Measurements from ENCODE around the gene KLHL29. TPM values are rescaled to one million over a fixed set of nuclear protein-coding genes. Genes with fewer than 3 reads are reported as not detected.

KLHL29 gene
- total RNA-seq, 1 experiment from 2014 or later: 7.7 TPM

DNA sequence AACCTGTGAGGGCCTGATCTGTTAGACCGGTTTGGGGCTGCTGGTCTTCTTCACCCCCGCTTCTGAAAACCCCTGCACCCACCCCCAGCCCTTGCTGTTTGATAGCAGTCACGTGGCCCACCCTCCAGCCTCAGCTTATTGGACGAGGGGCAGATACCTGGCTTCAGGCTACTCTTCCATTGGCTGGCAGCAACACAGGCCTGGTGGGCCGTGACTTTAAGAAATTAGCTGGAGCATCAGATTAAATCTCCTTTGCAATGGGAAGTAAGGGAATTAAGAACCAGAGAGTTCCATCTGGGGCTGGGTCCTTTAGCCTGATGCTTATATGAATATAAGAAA, 107.3 kb downstream of the KLHL29 start:
- CTCF ChIA-PET: no interaction called here
- in situ Hi-C loops (cut with HindIII; ENCODE audit: low pct_unique_long_range_greater_than_20kb, low sequenced_read_pairs) (no loop called here), intact Hi-C loops (cut with micrococcal nuclease; ENCODE audit: unreplicated experiment) (no loop called here)
- H3K27me3 ChIP-seq (ENCODE audit: control insufficient read depth, insufficient read depth, low read length): no peaks in the 10 kb centered on the region
- ATAC-seq (no peak), DNase-seq (ENCODE audit: low read depth, low spot score) (no peak)
- no peaks in the 10 kb centered on the region for H3K36me3 ChIP-seq (ENCODE audit: control insufficient read depth, insufficient read depth, low read length)
- H3K4me1 ChIP-seq (ENCODE audit: control insufficient read depth, insufficient read depth, low read length): no peaks in the 10 kb centered on the region
- no peak overlapping the region for H3K4me3 ChIP-seq (ENCODE audit: low read depth in 2 of 2, low read length in 2 of 2)
- BruUV-seq (replicated peaks): no TSS peak
- POLR2A ChIA-PET: no interaction called here
- H3K9me3 ChIP-seq (ENCODE audit: control insufficient read depth, insufficient read depth, low read depth, low read length): no peaks in the 10 kb centered on the region
- TF ChIP-seq, protein P1, sequence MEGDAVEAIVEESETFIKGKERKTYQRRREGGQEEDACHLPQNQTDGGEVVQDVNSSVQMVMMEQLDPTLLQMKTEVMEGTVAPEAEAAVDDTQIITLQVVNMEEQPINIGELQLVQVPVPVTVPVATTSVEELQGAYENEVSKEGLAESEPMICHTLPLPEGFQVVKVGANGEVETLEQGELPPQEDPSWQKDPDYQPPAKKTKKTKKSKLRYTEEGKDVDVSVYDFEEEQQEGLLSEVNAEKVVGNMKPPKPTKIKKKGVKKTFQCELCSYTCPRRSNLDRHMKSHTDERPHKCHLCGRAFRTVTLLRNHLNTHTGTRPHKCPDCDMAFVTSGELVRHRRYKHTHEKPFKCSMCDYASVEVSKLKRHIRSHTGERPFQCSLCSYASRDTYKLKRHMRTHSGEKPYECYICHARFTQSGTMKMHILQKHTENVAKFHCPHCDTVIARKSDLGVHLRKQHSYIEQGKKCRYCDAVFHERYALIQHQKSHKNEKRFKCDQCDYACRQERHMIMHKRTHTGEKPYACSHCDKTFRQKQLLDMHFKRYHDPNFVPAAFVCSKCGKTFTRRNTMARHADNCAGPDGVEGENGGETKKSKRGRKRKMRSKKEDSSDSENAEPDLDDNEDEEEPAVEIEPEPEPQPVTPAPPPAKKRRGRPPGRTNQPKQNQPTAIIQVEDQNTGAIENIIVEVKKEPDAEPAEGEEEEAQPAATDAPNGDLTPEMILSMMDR (IDR thresholded peaks at IDR 0.05): no peak
- TF ChIP-seq POLR2AphosphoS5 (IDR thresholded peaks at IDR 0.05; ENCODE audit: low read depth, low read length) (no peak), SIN3A (IDR thresholded peaks at IDR 0.05; ENCODE audit: borderline replicate concordance, insufficient read depth, low read depth, low read length) (no peak), TCF7L2 (IDR thresholded peaks at IDR 0.05; ENCODE audit: low read depth, low read length) (no peak)
- TF ChIP-seq, protein P2, sequence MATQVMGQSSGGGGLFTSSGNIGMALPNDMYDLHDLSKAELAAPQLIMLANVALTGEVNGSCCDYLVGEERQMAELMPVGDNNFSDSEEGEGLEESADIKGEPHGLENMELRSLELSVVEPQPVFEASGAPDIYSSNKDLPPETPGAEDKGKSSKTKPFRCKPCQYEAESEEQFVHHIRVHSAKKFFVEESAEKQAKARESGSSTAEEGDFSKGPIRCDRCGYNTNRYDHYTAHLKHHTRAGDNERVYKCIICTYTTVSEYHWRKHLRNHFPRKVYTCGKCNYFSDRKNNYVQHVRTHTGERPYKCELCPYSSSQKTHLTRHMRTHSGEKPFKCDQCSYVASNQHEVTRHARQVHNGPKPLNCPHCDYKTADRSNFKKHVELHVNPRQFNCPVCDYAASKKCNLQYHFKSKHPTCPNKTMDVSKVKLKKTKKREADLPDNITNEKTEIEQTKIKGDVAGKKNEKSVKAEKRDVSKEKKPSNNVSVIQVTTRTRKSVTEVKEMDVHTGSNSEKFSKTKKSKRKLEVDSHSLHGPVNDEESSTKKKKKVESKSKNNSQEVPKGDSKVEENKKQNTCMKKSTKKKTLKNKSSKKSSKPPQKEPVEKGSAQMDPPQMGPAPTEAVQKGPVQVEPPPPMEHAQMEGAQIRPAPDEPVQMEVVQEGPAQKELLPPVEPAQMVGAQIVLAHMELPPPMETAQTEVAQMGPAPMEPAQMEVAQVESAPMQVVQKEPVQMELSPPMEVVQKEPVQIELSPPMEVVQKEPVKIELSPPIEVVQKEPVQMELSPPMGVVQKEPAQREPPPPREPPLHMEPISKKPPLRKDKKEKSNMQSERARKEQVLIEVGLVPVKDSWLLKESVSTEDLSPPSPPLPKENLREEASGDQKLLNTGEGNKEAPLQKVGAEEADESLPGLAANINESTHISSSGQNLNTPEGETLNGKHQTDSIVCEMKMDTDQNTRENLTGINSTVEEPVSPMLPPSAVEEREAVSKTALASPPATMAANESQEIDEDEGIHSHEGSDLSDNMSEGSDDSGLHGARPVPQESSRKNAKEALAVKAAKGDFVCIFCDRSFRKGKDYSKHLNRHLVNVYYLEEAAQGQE (IDR thresholded peaks at IDR 0.05; ENCODE audit: insufficient read depth in 1 of 2, low read depth in 2 of 2, low read length in 1 of 2): no peak
- H3K27ac ChIP-seq (ENCODE audit: low read length): no peak overlapping the region

DNA sequence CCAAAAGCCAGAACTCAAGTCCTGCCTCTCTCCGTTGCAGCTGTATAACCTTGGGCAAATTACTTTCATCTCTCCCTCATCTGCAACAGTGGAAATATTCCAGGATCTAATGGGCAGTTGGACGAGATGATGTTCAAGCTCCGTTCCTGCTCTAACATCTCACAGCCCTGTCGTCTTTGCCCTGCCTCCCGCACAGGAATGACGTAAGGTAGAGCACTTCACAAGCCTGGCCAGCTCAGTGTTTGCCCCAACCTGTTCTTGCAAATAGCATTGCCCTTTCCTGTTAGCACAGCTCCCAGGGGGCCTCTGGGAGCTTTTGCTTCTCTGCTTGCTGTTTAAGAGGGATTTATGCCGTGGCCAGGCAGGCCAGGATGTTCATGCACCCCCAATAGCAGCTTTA, 107.9 kb downstream of the KLHL29 start:
- in situ Hi-C loops (cut with HindIII; ENCODE audit: low pct_unique_long_range_greater_than_20kb, low sequenced_read_pairs): no loop called here
- Histone ChIP-seq H3K36me3 (ENCODE audit: control insufficient read depth, insufficient read depth, low read length) (no peaks in the 10 kb centered on the region), H3K4me1 (ENCODE audit: control insufficient read depth, insufficient read depth, low read length) (no peaks in the 10 kb centered on the region), H3K27me3 (ENCODE audit: control insufficient read depth, insufficient read depth, low read length) (no peaks in the 10 kb centered on the region), H3K9me3 (ENCODE audit: control insufficient read depth, insufficient read depth, low read depth, low read length) (no peaks in the 10 kb centered on the region), H3K4me3 (ENCODE audit: low read depth in 2 of 2, low read length in 2 of 2) (no peak overlapping the region), H3K27ac (ENCODE audit: low read length) (no peak overlapping the region)
- BruUV-seq (replicated peaks): no TSS peak
- ChIA-PET CTCF (no interaction called here), POLR2A (no interaction called here)
- no peak for TF ChIP-seq POLR2AphosphoS5 (IDR thresholded peaks at IDR 0.05; ENCODE audit: low read depth, low read length)
- TF ChIP-seq, protein P1 (IDR thresholded peaks at IDR 0.05): no peak
- no peak for TF ChIP-seq SIN3A (IDR thresholded peaks at IDR 0.05; ENCODE audit: borderline replicate concordance, insufficient read depth, low read depth, low read length)
- TF ChIP-seq, protein P2 (IDR thresholded peaks at IDR 0.05; ENCODE audit: insufficient read depth in 1 of 2, low read depth in 2 of 2, low read length in 1 of 2): no peak
- no peak for TF ChIP-seq TCF7L2 (IDR thresholded peaks at IDR 0.05; ENCODE audit: low read depth, low read length)
- ATAC-seq: no peak
- no peak for DNase-seq (ENCODE audit: low read depth, low spot score)
- intact Hi-C loops (cut with micrococcal nuclease; ENCODE audit: unreplicated experiment): no loop called here

All from Panc1 (cell line).